SK-N-SH (cell line): ENCODE measurements around the gene FAM20C.

Source experiments
- EP300 ChIP-seq, 2 experiments: IDR thresholded peaks; 2 replicates each; pipeline versions ENCODE4 v1.4.0 to v1.6.1; 2012; ENCODE audit warnings: borderline replicate concordance in 1 of 2, low read depth in 1 of 2, low read length in 1 of 2
- EZH2phosphoT487 ChIP-seq: fragments of 200-600 bp; sonication (generic); IDR thresholded peaks from 2 replicates; pipeline ENCODE4 v1.6.1; 2017; ENCODE audit warnings: low read depth, mixed run types, mild to moderate bottlenecking, antibody characterized with exemption, moderate library complexity, borderline replicate concordance
- POLR2AphosphoS5 ChIP-seq: IDR thresholded peaks from 2 replicates; pipeline ENCODE4 v1.6.1; 2012; ENCODE audit warnings: low read depth, low read length
- RFX5 ChIP-seq: IDR thresholded peaks from 2 replicates; pipeline ENCODE4 v1.6.1; 2012; ENCODE audit warnings: mild to moderate bottlenecking, improper control_type of control experiment, low read length
- SIN3A ChIP-seq: IDR thresholded peaks from 2 replicates; pipeline ENCODE4 v1.6.1; 2012; ENCODE audit warnings: low read depth, mild to moderate bottlenecking, low read length, moderate library complexity, borderline replicate concordance
- TAF1 ChIP-seq: IDR thresholded peaks from 2 replicates; pipeline ENCODE4 v1.6.1; 2012; ENCODE audit warnings: low read depth, mild to moderate bottlenecking, low read length, moderate library complexity, borderline replicate concordance
- TF ChIP-seq, protein P1 (sequence below): fragments of 200-600 bp; sonication (generic); IDR thresholded peaks from 2 replicates; pipeline ENCODE4 v1.6.1; 2017; ENCODE audit warnings: antibody characterized with exemption, mild to moderate bottlenecking, moderate library complexity

DNA sequence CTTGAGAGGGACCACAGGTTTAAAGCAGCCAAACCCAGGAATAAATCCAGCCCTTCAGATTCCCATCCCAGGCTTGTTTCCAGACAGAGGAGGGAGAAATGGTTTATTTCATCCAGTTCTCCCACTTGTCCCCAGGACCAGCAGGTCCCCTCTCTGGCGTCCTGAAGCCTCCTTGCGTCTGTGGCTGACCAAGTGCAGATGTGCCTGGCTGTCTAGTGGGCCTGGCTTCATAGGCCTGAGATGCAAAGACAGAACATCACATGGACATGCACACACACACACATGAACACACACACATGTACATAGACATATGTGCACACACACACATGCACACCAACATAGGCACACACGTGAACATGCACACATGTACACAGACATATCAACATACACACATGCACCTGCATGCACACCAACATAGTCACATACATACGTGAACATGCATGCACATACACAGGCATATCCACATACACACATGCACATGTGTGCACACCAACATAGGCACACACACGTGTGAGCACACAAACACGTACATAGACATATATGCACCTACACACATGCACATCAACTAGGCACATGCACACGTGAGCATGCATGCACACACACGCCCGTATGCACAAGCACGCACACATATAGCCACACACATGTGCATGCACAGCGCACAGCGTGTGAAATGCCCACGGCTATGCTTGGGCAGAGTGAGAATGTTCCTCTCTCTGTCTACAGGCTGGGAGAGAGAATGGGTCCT is 108.3 kb downstream of the FAM20C start:
- no peak for TF ChIP-seq POLR2AphosphoS5
- TF ChIP-seq, protein P1, sequence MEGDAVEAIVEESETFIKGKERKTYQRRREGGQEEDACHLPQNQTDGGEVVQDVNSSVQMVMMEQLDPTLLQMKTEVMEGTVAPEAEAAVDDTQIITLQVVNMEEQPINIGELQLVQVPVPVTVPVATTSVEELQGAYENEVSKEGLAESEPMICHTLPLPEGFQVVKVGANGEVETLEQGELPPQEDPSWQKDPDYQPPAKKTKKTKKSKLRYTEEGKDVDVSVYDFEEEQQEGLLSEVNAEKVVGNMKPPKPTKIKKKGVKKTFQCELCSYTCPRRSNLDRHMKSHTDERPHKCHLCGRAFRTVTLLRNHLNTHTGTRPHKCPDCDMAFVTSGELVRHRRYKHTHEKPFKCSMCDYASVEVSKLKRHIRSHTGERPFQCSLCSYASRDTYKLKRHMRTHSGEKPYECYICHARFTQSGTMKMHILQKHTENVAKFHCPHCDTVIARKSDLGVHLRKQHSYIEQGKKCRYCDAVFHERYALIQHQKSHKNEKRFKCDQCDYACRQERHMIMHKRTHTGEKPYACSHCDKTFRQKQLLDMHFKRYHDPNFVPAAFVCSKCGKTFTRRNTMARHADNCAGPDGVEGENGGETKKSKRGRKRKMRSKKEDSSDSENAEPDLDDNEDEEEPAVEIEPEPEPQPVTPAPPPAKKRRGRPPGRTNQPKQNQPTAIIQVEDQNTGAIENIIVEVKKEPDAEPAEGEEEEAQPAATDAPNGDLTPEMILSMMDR, result no peak
- no peak for TF ChIP-seq TAF1
- TF ChIP-seq EP300 (IDR thresholded peaks at IDR 0.05; ENCODE audit: borderline replicate concordance in 1 of 2, low read depth in 1 of 2, low read length in 1 of 2), result no peak
- no peak for TF ChIP-seq EZH2phosphoT487
- no peak for TF ChIP-seq RFX5
- no peak for TF ChIP-seq SIN3A
